ENCODE measurements around the gene HSP90AA1. TPM values are rescaled to one million over a fixed set of nuclear protein-coding genes. Genes with fewer than 3 reads are reported as not detected.

The HSP90AA1 gene
- total and polyA plus RNA-seq, 2 of the 8 experiments (the other 6 are each of a cell fraction or from before 2014, with no cell fraction given): 339 to 878 TPM

GRCh38 chr14:102063808-102064429 is 22.9 kb downstream of the HSP90AA1 start:
- Histone ChIP-seq H3K9ac (replicated peaks in 1 of 4; ENCODE audit: extremely low read depth in 1 of 4, low read depth in 3 of 4, low read length in 3 of 4) (no peak overlapping the region), H2BK12ac (ENCODE audit: low read depth, low read length) (no peak overlapping the region), H3K4me1 (replicated peaks in 1 of 4; ENCODE audit: control insufficient read depth in 3 of 4, insufficient read depth in 4 of 4, low read length in 3 of 4) (peaks cover 0 to 3% (median 0%) of the 10 kb centered on the region in 4 experiments; a peak in 1 of 7 replicates), H3K27ac (ENCODE audit: low read depth, low read length) (no peak overlapping the region), H3K56ac (replicated peaks; ENCODE audit: insufficient read length, low read depth, low read length) (no peak overlapping the region), H3K23me2 (ENCODE audit: low read depth, low read length) (no peaks in the 10 kb centered on the region), H3K79me2 (ENCODE audit: control insufficient read depth in 1 of 2, insufficient read depth in 2 of 2, low read length in 2 of 2) (no peaks in the 10 kb centered on the region), H4K8ac (ENCODE audit: extremely low read depth, insufficient read depth, low read length) (0 out of 2 replicates have a peak overlapping the region, but pooled peaks have one; percentile 43), H3K14ac (ENCODE audit: insufficient read length) (no peak overlapping the region), H2BK120ac (replicated peaks; ENCODE audit: low read depth, low read length) (no peak overlapping the region), H3K18ac (ENCODE audit: extremely low read depth, low read length) (no peak overlapping the region), H3K23ac (ENCODE audit: insufficient read length) (no peak overlapping the region), H4K20me1 (replicated peaks in 1 of 2; ENCODE audit: control insufficient read depth in 1 of 2, insufficient read depth in 2 of 2, low read length in 2 of 2) (no peaks in the 10 kb centered on the region), H2BK15ac (ENCODE audit: low read length) (no peak overlapping the region), H4K91ac (replicated peaks; ENCODE audit: insufficient read length, low read length) (no peak overlapping the region), H2BK20ac (ENCODE audit: low read length) (no peak overlapping the region), H3K9me3 (ENCODE audit: insufficient read depth in 2 of 2, low read depth in 1 of 2, low read length in 1 of 2) (no peaks in the 10 kb centered on the region), H3K27me3 (replicated peaks in 1 of 4; ENCODE audit: control insufficient read depth in 3 of 4, extremely low read depth in 1 of 4, insufficient read depth in 3 of 4, low read length in 3 of 4) (no peaks in the 10 kb centered on the region), H3K79me1 (ENCODE audit: low read depth, low read length) (no peaks in the 10 kb centered on the region), H2AFZ (ENCODE audit: low read length) (peak overlapping the region; percentile 90), H3K4ac (replicated peaks; ENCODE audit: insufficient read length, low read depth, low read length) (no peak overlapping the region), H3K4me3 (ENCODE audit: extremely low read depth in 1 of 4, insufficient read depth in 2 of 4, low read depth in 3 of 4, low read length in 4 of 4) (no peak overlapping the region), H2AK5ac (ENCODE audit: low read depth, low read length) (no peak overlapping the region), H4K5ac (ENCODE audit: insufficient read length, low read depth, low read length) (no peak overlapping the region), H2BK5ac (ENCODE audit: low read depth, low read length) (no peak overlapping the region), H3K36me3 (ENCODE audit: control insufficient read depth in 2 of 4, insufficient read depth in 4 of 4, low read length in 3 of 4) (no peaks in the 10 kb centered on the region), H3K4me2 (ENCODE audit: insufficient read depth in 1 of 2, low read depth in 2 of 2, low read length in 2 of 2) (no peak overlapping the region)
- WGBS, 2 experiments (ENCODE audit: extremely low coverage in 1 of 2, insufficient coverage in 1 of 2, insufficient read length in 1 of 2, insufficient replicate concordance in 2 of 2, low coverage in 1 of 2, low lambda C conversion rate in 2 of 2, missing lambda C conversion rate in 1 of 2): 84% methylated on average over 12 of the region's 14 CpGs; no CpG with 5 or more reads in 1 of the 2 experiments
- POLR2A ChIA-PET (ENCODE audit: partially characterized antibody): interaction anchor here (0.6 to 1.8 kb wide), 10 partner anchors 8 to 254 kb away, joined by 3 to 7 read pairs (median 4); partner anchors contain the start of gene DYNC1H1
- FAIRE-seq (no peak), DNase-seq (ENCODE audit: low read depth in 1 of 2, low spot score in 2 of 2) (no peak)
- CTCF ChIA-PET (ENCODE audit: partially characterized antibody): interaction anchor here (0.9 to 5.4 kb wide), 7 partner anchors 14 to 293 kb away, joined by 3 to 37 read pairs (median 5); no protein-coding TSS in a partner anchor
- no peak for TF ChIP-seq CBX5 (IDR thresholded peaks at IDR 0.05; ENCODE audit: low read depth, low read length)
- TF ChIP-seq TCF12 (IDR thresholded peaks at IDR 0.05; ENCODE audit: low read depth, low read length): no peak
- no peak for TF ChIP-seq JUN (IDR thresholded peaks at IDR 0.05; ENCODE audit: low read depth, low read length)
- TF ChIP-seq SIN3A (conservative IDR thresholded peaks at IDR 0.05 in 1 of 2, IDR thresholded peaks at IDR 0.05 in 1 of 2; ENCODE audit: low read depth in 1 of 2, low read length in 2 of 2): no peak
- TF ChIP-seq EGR1 (IDR thresholded peaks at IDR 0.05; ENCODE audit: borderline replicate concordance, low read depth, low read length): no peak
- TF ChIP-seq JUND (IDR thresholded peaks at IDR 0.05; ENCODE audit: low read length): no peak
- no peak for TF ChIP-seq GABPA (IDR thresholded peaks at IDR 0.05; ENCODE audit: borderline replicate concordance, insufficient read depth, low read length)
- no peak for TF ChIP-seq EZH2 (IDR thresholded peaks at IDR 0.05; ENCODE audit: low read depth, low read length, severe bottlenecking)
- TF ChIP-seq CREB1 (IDR thresholded peaks at IDR 0.05): no peak

Measured in H1 (cell line).